Mucosa of rectum (tissue), 2 donors: ENCODE data around the gene MYT1.
"Not testable (repeated sequence)": the region's sequence is repeated elsewhere in the genome, so short reads cannot be mapped to it uniquely, and the experiment has no call there.

Experiments used
- H3K27ac ChIP-seq, 2 donors: one replicate each; pipeline ENCODE4 v1.7.0; 2013; ENCODE audit warnings: inconsistent platforms in 2 of 2, low read depth in 2 of 2, low read length in 2 of 2
- H3K27me3 ChIP-seq, 2 donors: one replicate each; pipeline ENCODE4 v1.7.0; 2013; ENCODE audit warnings: low read length in 2 of 2; ENCODE audit not compliant: control insufficient read depth in 2 of 2, insufficient read depth in 2 of 2
- H3K36me3 ChIP-seq, 2 donors: one replicate each; pipeline ENCODE4 v1.7.0; 2013; ENCODE audit warnings: low read length in 2 of 2; ENCODE audit not compliant: control insufficient read depth in 2 of 2, insufficient read depth in 2 of 2
- H3K4me1 ChIP-seq, 2 donors: one replicate each; pipeline ENCODE4 v1.7.0; 2013; ENCODE audit warnings: low read length in 2 of 2, mild to moderate bottlenecking in 1 of 2; ENCODE audit not compliant: control insufficient read depth in 2 of 2, insufficient read depth in 2 of 2
- H3K4me3 ChIP-seq, 2 donors: one replicate each; pipeline ENCODE4 v1.7.0; 2013; ENCODE audit warnings: low read length in 2 of 2
- H3K9ac ChIP-seq, 2 donors: one replicate each; pipeline ENCODE4 v1.7.0; 2013; ENCODE audit warnings: low read length in 2 of 2, low read depth in 1 of 2, mild to moderate bottlenecking in 1 of 2
- H3K9me3 ChIP-seq, 2 donors: one replicate each; pipeline ENCODE4 v1.7.0; 2013; ENCODE audit warnings: low read length in 2 of 2; ENCODE audit not compliant: control insufficient read depth in 2 of 2
- donor health status: healthy.
- donor health status: Normal muscosa, but diverticular disease.

Gene MYT1

DNA sequence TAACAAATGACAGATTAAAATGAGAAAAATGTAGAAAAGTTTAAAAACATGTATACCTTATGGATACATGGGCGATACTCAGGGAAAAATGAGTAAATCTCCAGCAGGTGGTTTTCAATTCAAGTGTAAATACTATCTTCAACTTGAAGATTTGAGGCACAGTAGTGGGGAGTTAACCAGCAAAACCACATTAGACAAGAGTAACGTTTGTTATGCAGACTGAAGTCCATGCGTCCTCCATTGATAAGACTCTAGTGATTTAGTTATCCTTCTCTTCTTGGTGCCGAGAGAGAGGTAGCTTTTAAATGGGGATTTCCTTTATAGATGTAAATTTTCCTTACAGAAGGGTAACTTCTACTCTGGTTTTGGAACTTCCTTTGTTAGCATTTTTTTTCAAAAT is 119.4 kb downstream of the MYT1 start:
- H3K27ac ChIP-seq, result no peak overlapping the region
- no peak overlapping the region for H3K4me3 ChIP-seq
- no peaks in the 10 kb centered on the region for H3K27me3 ChIP-seq
- no peaks in the 10 kb centered on the region for H3K36me3 ChIP-seq
- H3K4me1 ChIP-seq, result no peaks in the 10 kb centered on the region
- no peak overlapping the region for H3K9ac ChIP-seq
- H3K9me3 ChIP-seq, result no peaks in the 10 kb centered on the region

DNA sequence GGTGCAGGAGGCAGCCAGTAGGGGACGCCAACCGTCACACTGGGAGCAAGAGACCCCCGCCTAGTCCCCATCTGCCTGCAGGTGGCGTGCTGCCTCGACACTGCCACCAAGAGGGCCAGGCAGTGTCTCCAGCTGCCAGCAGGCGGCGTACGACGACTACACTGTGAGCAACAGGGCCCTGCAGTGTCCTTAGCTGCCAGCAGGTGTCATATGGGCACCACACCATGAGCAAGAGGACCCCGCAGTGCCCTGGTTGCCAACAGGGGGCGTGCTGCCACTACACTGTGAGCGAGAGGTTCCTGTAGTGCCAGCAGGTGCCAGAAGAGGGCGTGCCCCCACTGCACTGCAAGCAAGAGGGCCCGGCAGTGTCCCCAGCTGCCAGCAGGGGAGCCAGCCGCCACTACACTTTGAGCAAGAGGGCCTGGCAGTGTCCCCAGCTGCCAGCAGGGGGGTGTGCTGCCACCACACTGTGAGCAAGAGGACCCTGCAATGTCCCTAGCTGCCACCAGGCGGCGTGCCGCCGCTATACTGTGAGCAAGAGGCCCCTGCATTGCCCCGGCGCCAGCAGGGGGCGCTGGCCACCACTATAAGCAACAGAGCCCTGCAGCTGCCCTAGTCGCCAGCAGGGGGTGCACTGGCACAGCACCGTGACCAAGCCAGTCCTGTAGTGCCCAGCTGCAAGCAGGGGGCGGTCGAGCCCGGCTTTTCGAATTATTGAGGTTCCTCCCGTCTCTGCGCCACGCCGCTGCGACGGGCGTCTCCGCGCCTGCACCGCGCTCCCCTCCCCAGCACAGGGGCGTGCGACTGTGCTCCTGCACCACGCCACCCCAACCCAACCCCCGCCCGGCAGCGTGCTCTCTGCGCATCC is 121.6 kb downstream of the MYT1 start:
- not testable (repeated sequence) for H3K9ac ChIP-seq, H3K4me1 ChIP-seq, H3K9me3 ChIP-seq, H3K27ac ChIP-seq, H3K4me3 ChIP-seq, H3K36me3 ChIP-seq, H3K27me3 ChIP-seq

DNA sequence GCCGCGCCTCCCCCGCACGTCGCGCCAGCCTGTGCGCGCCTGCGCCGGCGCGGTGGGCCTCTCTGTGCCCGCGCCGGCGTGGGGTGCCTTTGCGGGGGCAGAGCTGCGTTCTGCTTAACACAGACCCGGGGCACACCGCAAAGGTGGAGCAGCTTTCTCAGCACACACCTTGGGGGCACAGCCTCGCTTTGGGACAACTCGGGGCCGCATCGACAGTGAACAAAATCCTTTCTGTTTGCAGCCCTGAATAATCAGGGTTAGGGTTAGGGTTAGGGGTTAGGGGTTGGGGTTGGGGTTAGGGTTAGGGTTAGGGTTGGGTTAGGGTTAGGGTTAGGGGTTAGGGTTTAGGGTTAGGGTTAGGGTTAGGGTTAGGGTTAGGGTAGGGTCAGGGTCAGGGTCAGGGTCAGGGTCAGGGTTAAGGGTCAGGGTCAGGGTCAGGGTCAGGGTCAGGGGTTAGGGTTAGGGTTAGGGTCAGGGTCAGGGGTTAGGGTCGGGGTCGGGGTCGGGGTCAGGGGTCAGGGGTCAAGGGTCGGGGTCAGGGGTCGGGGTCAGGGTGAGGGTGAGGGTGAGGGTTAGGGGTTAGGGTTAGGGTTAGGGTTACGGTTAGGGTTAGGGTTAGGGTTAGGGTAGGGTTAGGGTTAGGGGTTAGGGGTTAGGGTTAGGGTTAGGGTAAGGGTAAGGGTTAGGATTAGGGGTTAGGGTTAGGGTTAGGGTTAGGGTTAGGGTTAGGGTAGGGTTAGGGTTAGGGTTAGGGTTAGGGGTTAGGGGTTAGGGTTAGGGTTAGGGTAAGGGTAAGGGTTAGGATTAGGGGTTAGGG is 122.4 kb downstream of the MYT1 start:
- H3K4me3 ChIP-seq, H3K9me3 ChIP-seq, H3K9ac ChIP-seq, H3K36me3 ChIP-seq, H3K27me3 ChIP-seq, H3K27ac ChIP-seq, H3K4me1 ChIP-seq: not testable (repeated sequence)

DNA sequence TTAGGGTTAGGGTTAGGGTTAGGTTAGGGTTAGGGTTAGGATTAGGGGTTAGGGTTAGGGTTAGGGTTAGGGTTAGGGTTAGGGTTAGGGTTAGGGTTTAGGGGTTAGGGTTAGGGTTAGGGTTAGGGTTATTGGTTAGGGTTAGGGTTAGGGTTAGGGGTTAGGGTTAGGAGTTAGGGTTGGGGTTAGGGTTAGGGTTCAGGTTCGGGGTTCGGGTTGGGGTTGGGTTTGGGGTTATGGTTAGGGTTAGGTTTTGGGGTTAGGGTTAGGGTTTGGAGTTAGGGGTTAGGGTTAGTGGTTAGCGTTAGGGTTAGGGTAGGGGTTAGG is 123.0 kb downstream of the MYT1 start:
- H3K9ac ChIP-seq, H3K27ac ChIP-seq, H3K27me3 ChIP-seq, H3K9me3 ChIP-seq, H3K4me1 ChIP-seq, H3K36me3 ChIP-seq, H3K4me3 ChIP-seq: not testable (repeated sequence)
